GM13976 (cell line): ENCODE data around the gene ATG2A.

Source experiments
- DNase-seq: peaks from one replicate; pipeline ENCODE4 v3.0.0; 2012; ENCODE audit warnings: low spot score
- CTCF ChIP-seq: IDR thresholded peaks from 2 replicates; pipeline ENCODE4 v1.5.1; 2012; ENCODE audit warnings: borderline replicate concordance, mild to moderate bottlenecking; ENCODE audit not compliant: insufficient read depth; ENCODE audit errors: extremely low read depth, missing control alignments, control extremely low read depth
- in situ Hi-C: fragments of 300-500 bp; cut with MboI; formaldehyde crosslinking; loops from one replicate; pipeline ENCODE4 v1.12.0; 2022; ENCODE audit warnings: low sequenced_read_pairs, mixed read lengths, inconsistent platforms; ENCODE audit not compliant: unreplicated experiment

The ATG2A gene

GRCh38 chr11:64900263-64900678, 16.7 kb downstream of the ATG2A start:
- TF ChIP-seq CTCF = no peak
- in situ Hi-C loops = no loop called here
- peak; percentile 84 for DNase-seq

GRCh38 chr11:64898541-64898940, 18.5 kb downstream of the ATG2A start:
- in situ Hi-C loops = no loop called here
- no peak for DNase-seq
- no peak for TF ChIP-seq CTCF

DNA sequence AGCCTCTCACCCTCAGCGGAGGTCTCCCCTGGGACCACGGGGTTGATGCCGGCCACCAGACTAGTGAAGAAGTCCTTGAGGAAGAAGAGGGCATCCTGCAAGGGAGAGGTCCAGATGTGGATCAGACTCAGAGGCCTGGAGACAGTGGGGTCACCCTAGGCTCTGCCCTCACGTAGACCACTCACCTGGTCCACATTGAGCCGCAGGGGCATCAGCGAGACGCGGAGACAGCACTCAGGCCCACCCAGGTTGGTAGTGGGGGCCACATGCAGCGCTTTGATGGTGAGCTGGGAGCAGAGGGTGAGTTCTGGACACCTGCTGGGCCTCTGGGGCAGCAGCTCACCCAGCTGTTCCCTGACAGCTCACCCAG, 18.9 kb downstream of the ATG2A start:
- in situ Hi-C loops = no loop called here
- DNase-seq = no peak

GRCh38 chr11:64897381-64898075, 19.5 kb downstream of the ATG2A start:
- DNase-seq = no peak
- in situ Hi-C loops = no loop called here
- no peak for TF ChIP-seq CTCF

More for the DNA sequence above, 18.9 kb downstream of the ATG2A start:
- TF ChIP-seq CTCF = no peak

- DNase-seq = no peak
- in situ Hi-C loops = no loop called here
- TF ChIP-seq CTCF = no peak
Observed at GRCh38 chr11:64896448-64897022, 20.5 kb downstream of the ATG2A start.

- in situ Hi-C loops = loop anchor here (5.0 kb wide), 1 partner anchor 48 kb away; no protein-coding TSS in a partner anchor
- no peak for DNase-seq
- TF ChIP-seq CTCF = no peak
Observed at GRCh38 chr11:64894812-64895452, 22.1 kb downstream of the ATG2A start.
